ENCODE measurements around the gene IGDCC3.

IGDCC3 gene

GRCh38 chr15:65371976-65372786 is 5.6 kb downstream of the IGDCC3 start:
- no peaks in the 10 kb centered on the region for H3K4me1 ChIP-seq (ENCODE audit: low read depth, poor library complexity, severe bottlenecking)
- H3K4me3 ChIP-seq (IDR thresholded peaks at IDR 0.05; ENCODE audit: insufficient read depth, low read depth, low read length) = no peak overlapping the region
- no peak overlapping the region for H3K4me2 ChIP-seq
- no peak overlapping the region for H2AFZ ChIP-seq (ENCODE audit: low read depth)
- TF ChIP-seq CTCF (conservative IDR thresholded peaks at IDR 0.05; ENCODE audit: low read depth, low read length) = no peak
- no peaks in the 10 kb centered on the region for H4K20me1 ChIP-seq (ENCODE audit: insufficient read depth)
- no peaks in the 10 kb centered on the region for H3K79me2 ChIP-seq (ENCODE audit: insufficient read depth, low read depth)
- H3K36me3 ChIP-seq (ENCODE audit: insufficient read depth) = no peaks in the 10 kb centered on the region
- H3K27me3 ChIP-seq (ENCODE audit: insufficient read depth, low read depth) = peaks cover 28% of the 10 kb centered on the region; the same call in 1 of the 2 replicates
- H3K27ac ChIP-seq = no peak overlapping the region
- no peak overlapping the region for H3K9ac ChIP-seq

DNA sequence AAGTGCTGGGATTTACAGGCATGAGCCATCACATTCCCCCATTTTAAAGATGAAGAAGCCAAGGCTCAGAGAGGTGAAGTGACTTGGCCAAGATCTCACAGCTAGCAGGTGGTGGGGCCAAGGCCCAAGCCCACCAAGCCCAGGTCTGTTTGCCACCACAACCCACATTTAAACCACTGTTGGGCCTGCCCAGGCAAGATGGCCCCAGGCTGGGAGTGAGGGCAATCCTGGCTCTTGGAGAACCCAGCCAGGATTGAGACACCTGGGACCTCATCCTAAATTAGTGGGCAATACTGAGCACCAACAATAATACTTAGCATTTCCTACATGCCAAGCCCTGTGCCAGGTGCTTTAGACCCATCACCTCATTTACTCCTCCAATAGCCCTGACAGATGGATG is 6.9 kb downstream of the IGDCC3 start:
- Histone ChIP-seq H3K27ac (no peak overlapping the region), H3K36me3 (ENCODE audit: insufficient read depth) (no peaks in the 10 kb centered on the region), H2AFZ (ENCODE audit: low read depth) (no peak overlapping the region), H3K79me2 (ENCODE audit: insufficient read depth, low read depth) (no peaks in the 10 kb centered on the region), H3K4me3 (IDR thresholded peaks at IDR 0.05; ENCODE audit: insufficient read depth, low read depth, low read length) (no peak overlapping the region), H4K20me1 (ENCODE audit: insufficient read depth) (no peaks in the 10 kb centered on the region), H3K9ac (no peak overlapping the region), H3K27me3 (ENCODE audit: insufficient read depth, low read depth) (peaks cover 17% of the 10 kb centered on the region; the same call in 1 of the 2 replicates), H3K4me1 (ENCODE audit: low read depth, poor library complexity, severe bottlenecking) (no peaks in the 10 kb centered on the region), H3K4me2 (no peak overlapping the region)
- TF ChIP-seq CTCF (conservative IDR thresholded peaks at IDR 0.05; ENCODE audit: low read depth, low read length) = no peak

GRCh38 chr15:65369651-65370050 is 8.2 kb downstream of the IGDCC3 start:
- Histone ChIP-seq H3K79me2 (ENCODE audit: insufficient read depth, low read depth) (no peaks in the 10 kb centered on the region), H3K27me3 (ENCODE audit: insufficient read depth, low read depth) (peaks cover 5% of the 10 kb centered on the region; the same call in 1 of the 2 replicates), H3K4me1 (ENCODE audit: low read depth, poor library complexity, severe bottlenecking) (no peaks in the 10 kb centered on the region), H3K27ac (no peak overlapping the region), H3K9ac (no peak overlapping the region), H3K4me3 (IDR thresholded peaks at IDR 0.05; ENCODE audit: insufficient read depth, low read depth, low read length) (no peak overlapping the region), H2AFZ (ENCODE audit: low read depth) (no peak overlapping the region), H4K20me1 (ENCODE audit: insufficient read depth) (no peaks in the 10 kb centered on the region), H3K4me2 (no peak overlapping the region), H3K36me3 (ENCODE audit: insufficient read depth) (no peaks in the 10 kb centered on the region)
- no peak for TF ChIP-seq CTCF (conservative IDR thresholded peaks at IDR 0.05; ENCODE audit: low read depth, low read length)

GRCh38 chr15:65369212-65369547 is 8.6 kb downstream of the IGDCC3 start:
- Histone ChIP-seq H3K79me2 (ENCODE audit: insufficient read depth, low read depth) (no peaks in the 10 kb centered on the region), H3K4me1 (ENCODE audit: low read depth, poor library complexity, severe bottlenecking) (no peaks in the 10 kb centered on the region), H3K27ac (no peak overlapping the region), H3K27me3 (ENCODE audit: insufficient read depth, low read depth) (peaks cover under 1% of the 10 kb centered on the region; the same call in 1 of the 2 replicates), H4K20me1 (ENCODE audit: insufficient read depth) (no peaks in the 10 kb centered on the region), H2AFZ (ENCODE audit: low read depth) (no peak overlapping the region), H3K4me2 (no peak overlapping the region), H3K9ac (no peak overlapping the region), H3K4me3 (IDR thresholded peaks at IDR 0.05; ENCODE audit: insufficient read depth, low read depth, low read length) (no peak overlapping the region), H3K36me3 (ENCODE audit: insufficient read depth) (no peaks in the 10 kb centered on the region)
- no peak for TF ChIP-seq CTCF (conservative IDR thresholded peaks at IDR 0.05; ENCODE audit: low read depth, low read length)
